ENCODE data around the gene LUZP1.

Gene LUZP1

GRCh38 chr1:23098463-23099170 is 70.0 kb downstream of the LUZP1 start:
- TF ChIP-seq, protein P1, sequence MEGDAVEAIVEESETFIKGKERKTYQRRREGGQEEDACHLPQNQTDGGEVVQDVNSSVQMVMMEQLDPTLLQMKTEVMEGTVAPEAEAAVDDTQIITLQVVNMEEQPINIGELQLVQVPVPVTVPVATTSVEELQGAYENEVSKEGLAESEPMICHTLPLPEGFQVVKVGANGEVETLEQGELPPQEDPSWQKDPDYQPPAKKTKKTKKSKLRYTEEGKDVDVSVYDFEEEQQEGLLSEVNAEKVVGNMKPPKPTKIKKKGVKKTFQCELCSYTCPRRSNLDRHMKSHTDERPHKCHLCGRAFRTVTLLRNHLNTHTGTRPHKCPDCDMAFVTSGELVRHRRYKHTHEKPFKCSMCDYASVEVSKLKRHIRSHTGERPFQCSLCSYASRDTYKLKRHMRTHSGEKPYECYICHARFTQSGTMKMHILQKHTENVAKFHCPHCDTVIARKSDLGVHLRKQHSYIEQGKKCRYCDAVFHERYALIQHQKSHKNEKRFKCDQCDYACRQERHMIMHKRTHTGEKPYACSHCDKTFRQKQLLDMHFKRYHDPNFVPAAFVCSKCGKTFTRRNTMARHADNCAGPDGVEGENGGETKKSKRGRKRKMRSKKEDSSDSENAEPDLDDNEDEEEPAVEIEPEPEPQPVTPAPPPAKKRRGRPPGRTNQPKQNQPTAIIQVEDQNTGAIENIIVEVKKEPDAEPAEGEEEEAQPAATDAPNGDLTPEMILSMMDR (IDR thresholded peaks at IDR 0.05; ENCODE audit: borderline replicate concordance, control extremely low read depth, extremely low read depth, insufficient read depth, missing control alignments): peak; percentile 77
- in situ Hi-C loops (cut with MboI; ENCODE audit: low sequenced_read_pairs, unreplicated experiment): loop anchor here (10.0 kb wide), 1 partner anchor 124 kb away; the partner anchor contains the start of gene LACTBL1
- peak; percentile 63 for DNase-seq (ENCODE audit: low spot score)

DNA sequence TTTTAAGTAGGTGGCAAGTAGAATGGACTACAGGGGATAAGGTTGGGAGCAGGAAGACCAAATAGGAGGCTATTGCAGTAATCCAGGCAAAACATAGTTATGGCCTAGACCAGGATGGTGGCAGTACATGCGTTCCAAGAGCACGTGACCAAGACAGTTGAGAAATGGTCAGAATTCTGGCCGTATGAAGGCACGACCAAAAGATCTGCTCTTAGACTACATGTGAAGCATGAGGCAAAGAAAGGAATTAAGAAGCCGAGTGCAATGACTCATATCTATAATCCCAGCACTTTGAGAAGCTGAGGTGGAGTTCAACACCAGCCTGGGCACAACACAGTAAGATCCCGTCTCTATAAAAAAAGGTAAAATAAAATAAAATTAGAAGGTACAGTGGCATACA is 71.3 kb downstream of the LUZP1 start:
- TF ChIP-seq, protein P1 (IDR thresholded peaks at IDR 0.05; ENCODE audit: borderline replicate concordance, control extremely low read depth, extremely low read depth, insufficient read depth, missing control alignments): no peak
- in situ Hi-C loops (cut with MboI; ENCODE audit: low sequenced_read_pairs, unreplicated experiment): loop anchor here (10.0 kb wide), 1 partner anchor 123 kb away; the partner anchor contains the start of gene LACTBL1
- no peak for DNase-seq (ENCODE audit: low spot score)

- no peak for DNase-seq (ENCODE audit: low spot score)
- in situ Hi-C loops (cut with MboI; ENCODE audit: low sequenced_read_pairs, unreplicated experiment): loop anchor here (10.0 kb wide), 1 partner anchor 118 kb away; the partner anchor contains the start of gene LACTBL1
- TF ChIP-seq, protein P1 (IDR thresholded peaks at IDR 0.05; ENCODE audit: borderline replicate concordance, control extremely low read depth, extremely low read depth, insufficient read depth, missing control alignments): no peak
Measured at GRCh38 chr1:23092447-23092846, 76.2 kb downstream of the LUZP1 start.

- in situ Hi-C loops (cut with MboI; ENCODE audit: low sequenced_read_pairs, unreplicated experiment): loop anchor here (10.0 kb wide), 1 partner anchor 117 kb away; the partner anchor contains the start of gene LACTBL1
Measured at GRCh38 chr1:23091545-23091944, 77.1 kb downstream of the LUZP1 start.

DNA sequence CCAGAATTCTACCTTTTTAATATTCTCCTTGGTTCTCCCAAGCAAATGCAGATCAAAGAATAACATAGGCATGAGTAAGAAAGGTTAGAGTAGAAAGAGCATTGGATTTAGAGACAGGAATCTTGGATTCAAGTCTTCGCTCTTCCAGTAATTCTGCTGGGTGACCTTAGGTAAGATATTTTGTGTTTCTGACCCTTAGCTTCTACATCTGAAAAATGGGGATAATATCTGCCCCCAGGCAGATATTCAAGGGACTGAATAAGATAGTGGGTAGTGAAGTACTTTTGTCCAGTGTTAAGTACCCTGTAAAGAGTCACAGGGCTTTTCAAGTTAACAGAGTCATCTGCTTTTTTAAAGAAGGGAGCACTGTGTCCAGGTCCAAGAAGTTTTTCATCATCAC is 78.6 kb downstream of the LUZP1 start:
- in situ Hi-C loops (cut with MboI; ENCODE audit: low sequenced_read_pairs, unreplicated experiment): loop anchor here (10.0 kb wide), 1 partner anchor 115 kb away; the partner anchor contains the start of gene LACTBL1
- DNase-seq (ENCODE audit: low spot score): no peak
- TF ChIP-seq, protein P1 (IDR thresholded peaks at IDR 0.05; ENCODE audit: borderline replicate concordance, control extremely low read depth, extremely low read depth, insufficient read depth, missing control alignments): no peak

More at GRCh38 chr1:23091545-23091944, 77.1 kb downstream of the LUZP1 start:
- TF ChIP-seq, protein P1 (IDR thresholded peaks at IDR 0.05; ENCODE audit: borderline replicate concordance, control extremely low read depth, extremely low read depth, insufficient read depth, missing control alignments): no peak
- DNase-seq (ENCODE audit: low spot score): no peak

- no peak for DNase-seq (ENCODE audit: low spot score)
- TF ChIP-seq, protein P1 (IDR thresholded peaks at IDR 0.05; ENCODE audit: borderline replicate concordance, control extremely low read depth, extremely low read depth, insufficient read depth, missing control alignments): no peak
- in situ Hi-C loops (cut with MboI; ENCODE audit: low sequenced_read_pairs, unreplicated experiment): no loop called here
Measured at GRCh38 chr1:23088027-23088426, 80.6 kb downstream of the LUZP1 start.

Measured in GM13976 (cell line).